ENCODE measurements around the gene ACOT12.
A peak's percentile ranks its signal among the peaks of the same experiment; 100 is the strongest.
"Not testable (repeated sequence)": the region's sequence is repeated elsewhere in the genome, so short reads cannot be mapped to it uniquely, and the experiment has no call there.

Gene ACOT12

GRCh38 chr5:81337803-81338202, 56.1 kb downstream of the ACOT12 start:
- no peak for DNase-seq

- no peak for DNase-seq
Observed at GRCh38 chr5:81336556-81336955, 57.4 kb downstream of the ACOT12 start.

- no peak for DNase-seq
Observed at GRCh38 chr5:81335946-81336345, 58.0 kb downstream of the ACOT12 start.

- no peak for DNase-seq
Observed at GRCh38 chr5:81334304-81335061, 59.5 kb downstream of the ACOT12 start.

- DNase-seq = no peak
Observed at GRCh38 chr5:81326554-81326953, 67.4 kb downstream of the ACOT12 start.

GRCh38 chr5:81317536-81317935, 76.4 kb downstream of the ACOT12 start:
- DNase-seq = no peak

GRCh38 chr5:81316571-81316970, 77.4 kb downstream of the ACOT12 start:
- no peak for DNase-seq

- DNase-seq = no peak
Observed at GRCh38 chr5:81315830-81316229, 78.1 kb downstream of the ACOT12 start.

- no peak for DNase-seq
Observed at GRCh38 chr5:81315336-81315735, 78.6 kb downstream of the ACOT12 start.

- no peak for DNase-seq
Observed at GRCh38 chr5:81314581-81314980, 79.4 kb downstream of the ACOT12 start.

- no peak for DNase-seq
Observed at GRCh38 chr5:81313686-81314085, 80.2 kb downstream of the ACOT12 start.

- DNase-seq = no peak
Observed at GRCh38 chr5:81313278-81313677, 80.7 kb downstream of the ACOT12 start.

GRCh38 chr5:81310402-81311063, 83.4 kb downstream of the ACOT12 start:
- DNase-seq = no peak

- DNase-seq = no peak
Observed at GRCh38 chr5:81308836-81309235, 85.1 kb downstream of the ACOT12 start.

- no peak for DNase-seq
Observed at GRCh38 chr5:81305785-81306184, 88.1 kb downstream of the ACOT12 start.

- no peak for DNase-seq
Observed at GRCh38 chr5:81303563-81303962, 90.4 kb downstream of the ACOT12 start.

GRCh38 chr5:81302596-81302995, 91.3 kb downstream of the ACOT12 start:
- no peak for DNase-seq

GRCh38 chr5:81301271-81302015, 92.5 kb downstream of the ACOT12 start, which contains the start of gene ZCCHC9:
ZCCHC9 (plus strand) TSS chr5:81301587; CDS start chr5:81304758, 3,171 bp downstream.
- DNase-seq = peak; percentile 95

- DNase-seq = no peak
Observed at GRCh38 chr5:81300921-81301270, 93.0 kb downstream of the ACOT12 start.

- no peak for DNase-seq
Observed at GRCh38 chr5:81297531-81297930, 96.4 kb downstream of the ACOT12 start.

- not testable (repeated sequence) for DNase-seq
Observed at GRCh38 chr5:81294021-81294420, 99.9 kb downstream of the ACOT12 start.

GRCh38 chr5:81292130-81292529, 101.8 kb downstream of the ACOT12 start:
- DNase-seq = no peak

- DNase-seq = no peak
Observed at GRCh38 chr5:81290146-81290545, 103.8 kb downstream of the ACOT12 start.

- no peak for DNase-seq
Observed at GRCh38 chr5:81288021-81288433, 105.9 kb downstream of the ACOT12 start.

All from midbrain (tissue), 1 donor.